Esophagus muscularis mucosa (tissue), 4 donors: ENCODE data around the gene RAD51B.

Source experiments
- CTCF ChIP-seq, 3 experiments: fragments of 200-600 bp in 2 of 3; fragments of 450-650 bp in 1 of 3; sonication (generic) in 2 of 3; IDR thresholded peaks; one replicate each; pipeline ENCODE4 v1.5.1; 2017 to 2019; ENCODE audit warnings: antibody characterized with exemption in 3 of 3, mild to moderate bottlenecking in 2 of 3, moderate library complexity in 1 of 3
- EP300 ChIP-seq: sonication (generic); formaldehyde crosslinking; IDR thresholded peaks from one replicate; pipeline ENCODE4 v1.6.1; 2017; ENCODE audit warnings: antibody characterized with exemption
- POLR2A ChIP-seq: fragments of 450-650 bp; IDR thresholded peaks from one replicate; pipeline ENCODE4 v1.6.1; 2017; ENCODE audit warnings: antibody characterized with exemption, moderate library complexity, mild to moderate bottlenecking, low read depth
- POLR2AphosphoS5 ChIP-seq, 2 donors: sonication (generic); formaldehyde crosslinking; IDR thresholded peaks; one replicate each; pipeline ENCODE4 v1.6.1; 2017; ENCODE audit warnings: antibody characterized with exemption in 2 of 2

GRCh38 chr14:68427550-68427890 lies 607.9 kb downstream of the RAD51B start:
- TF ChIP-seq EP300 (no peak), CTCF (IDR thresholded peaks at IDR 0.05) (no peak), POLR2A (no peak), POLR2AphosphoS5 (IDR thresholded peaks at IDR 0.05) (no peak)
